Esophagus muscularis mucosa (tissue), 4 donors: ENCODE data around the gene ZNF615.

Experiments
- EP300 ChIP-seq: sonication (generic); formaldehyde crosslinking; IDR thresholded peaks from one replicate; pipeline ENCODE4 v1.6.1; 2017; ENCODE audit warnings: antibody characterized with exemption
- POLR2A ChIP-seq: fragments of 450-650 bp; IDR thresholded peaks from one replicate; pipeline ENCODE4 v1.6.1; 2017; ENCODE audit warnings: antibody characterized with exemption, moderate library complexity, mild to moderate bottlenecking, low read depth
- POLR2AphosphoS5 ChIP-seq, 2 donors: sonication (generic); formaldehyde crosslinking; IDR thresholded peaks; one replicate each; pipeline ENCODE4 v1.6.1; 2017; ENCODE audit warnings: antibody characterized with exemption in 2 of 2
- TF ChIP-seq, protein P1 (sequence below), 3 experiments: fragments of 200-600 bp in 2 of 3; fragments of 450-650 bp in 1 of 3; sonication (generic) in 2 of 3; IDR thresholded peaks; one replicate each; pipeline ENCODE4 v1.5.1; 2017 to 2019; ENCODE audit warnings: antibody characterized with exemption in 3 of 3, mild to moderate bottlenecking in 2 of 3, moderate library complexity in 1 of 3

DNA sequence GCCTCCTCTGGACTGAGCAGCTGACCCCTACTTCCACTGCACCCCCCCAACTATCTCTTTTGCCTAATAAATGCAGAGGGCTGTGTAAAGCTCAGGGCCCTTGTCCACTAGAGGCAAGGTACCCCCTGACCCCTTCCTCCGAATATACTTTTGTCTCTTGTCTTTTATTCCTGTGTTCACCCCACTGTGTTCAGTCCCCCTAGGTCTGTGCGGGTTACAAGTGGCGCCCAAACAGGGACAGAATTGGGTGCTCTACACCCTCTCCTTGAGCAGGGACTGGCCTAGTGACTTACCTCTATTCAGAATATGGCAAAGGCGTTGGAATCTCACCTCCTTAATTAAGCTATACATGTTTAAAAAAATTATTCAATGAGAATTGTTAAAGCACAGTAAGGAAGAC, 36.4 kb downstream of the ZNF615 start:
- TF ChIP-seq POLR2AphosphoS5 (IDR thresholded peaks at IDR 0.05), result no peak
- TF ChIP-seq, protein P1, sequence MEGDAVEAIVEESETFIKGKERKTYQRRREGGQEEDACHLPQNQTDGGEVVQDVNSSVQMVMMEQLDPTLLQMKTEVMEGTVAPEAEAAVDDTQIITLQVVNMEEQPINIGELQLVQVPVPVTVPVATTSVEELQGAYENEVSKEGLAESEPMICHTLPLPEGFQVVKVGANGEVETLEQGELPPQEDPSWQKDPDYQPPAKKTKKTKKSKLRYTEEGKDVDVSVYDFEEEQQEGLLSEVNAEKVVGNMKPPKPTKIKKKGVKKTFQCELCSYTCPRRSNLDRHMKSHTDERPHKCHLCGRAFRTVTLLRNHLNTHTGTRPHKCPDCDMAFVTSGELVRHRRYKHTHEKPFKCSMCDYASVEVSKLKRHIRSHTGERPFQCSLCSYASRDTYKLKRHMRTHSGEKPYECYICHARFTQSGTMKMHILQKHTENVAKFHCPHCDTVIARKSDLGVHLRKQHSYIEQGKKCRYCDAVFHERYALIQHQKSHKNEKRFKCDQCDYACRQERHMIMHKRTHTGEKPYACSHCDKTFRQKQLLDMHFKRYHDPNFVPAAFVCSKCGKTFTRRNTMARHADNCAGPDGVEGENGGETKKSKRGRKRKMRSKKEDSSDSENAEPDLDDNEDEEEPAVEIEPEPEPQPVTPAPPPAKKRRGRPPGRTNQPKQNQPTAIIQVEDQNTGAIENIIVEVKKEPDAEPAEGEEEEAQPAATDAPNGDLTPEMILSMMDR (IDR thresholded peaks at IDR 0.05), result no peak
- no peak for TF ChIP-seq EP300
- TF ChIP-seq POLR2A, result no peak
